HG02938 (cell line): ENCODE data around the gene ZDHHC17.
"Not testable (repeated sequence)": the region's sequence is repeated elsewhere in the genome, so short reads cannot be mapped to it uniquely, and the experiment has no call there.

ENCODE experiments used
- ATAC-seq: cut with Tn5 transposase; IDR thresholded peaks from one replicate; pipeline ENCODE4 v1.9.1; 2021; ENCODE audit warnings: mild to moderate bottlenecking, moderate library complexity; ENCODE audit not compliant: unreplicated experiment

Gene ZDHHC17

GRCh38 chr12:76763746-76764675, at the start of gene ZDHHC17:
ZDHHC17 (plus strand) TSS chr12:76764115; CDS start chr12:76764237, 122 bp downstream.
- ATAC-seq, result peak; percentile 86

DNA sequence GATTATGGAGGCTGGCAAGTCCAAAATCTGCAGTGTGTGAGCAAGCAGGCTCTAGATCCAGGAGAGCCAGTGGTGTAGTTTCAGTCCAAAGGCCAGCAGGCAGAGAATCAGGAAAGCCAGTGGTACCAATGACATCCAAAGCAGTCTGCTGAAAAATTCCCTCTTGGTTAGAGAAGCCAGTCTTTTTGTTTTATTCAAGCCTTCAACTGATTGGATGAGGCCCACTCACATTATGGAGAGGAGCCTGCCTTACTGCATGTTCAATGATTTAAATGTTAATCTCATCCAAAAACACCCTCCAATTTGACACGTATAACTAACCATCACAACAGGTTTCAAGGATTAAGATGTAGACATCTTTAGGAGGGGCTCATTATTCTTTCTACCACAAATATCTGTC, 49.5 kb upstream of the ZDHHC17 start:
- no peak for ATAC-seq

GRCh38 chr12:76714861-76715260, 49.1 kb upstream of the ZDHHC17 start:
- ATAC-seq, result no peak

DNA sequence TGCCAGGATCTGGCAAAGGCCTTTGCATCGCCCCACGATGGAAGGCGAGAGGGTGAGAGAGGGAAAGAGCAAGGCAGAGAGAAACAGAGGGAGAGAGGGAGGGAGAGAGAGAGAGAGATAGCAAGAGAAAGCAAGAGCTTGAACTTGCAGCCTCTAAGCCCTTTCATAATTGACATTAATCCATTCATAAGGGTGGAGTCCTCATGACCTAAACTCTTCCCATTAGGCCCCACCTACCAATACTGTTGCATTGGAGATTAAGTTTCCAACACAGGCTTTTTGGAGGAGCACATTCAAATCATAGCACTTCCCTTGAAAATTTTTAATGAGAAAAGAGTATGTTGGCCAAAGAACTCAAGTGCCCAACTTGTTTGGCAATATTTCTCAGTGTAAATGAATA, 48.6 kb upstream of the ZDHHC17 start:
- no peak for ATAC-seq

GRCh38 chr12:76717314-76717713, 46.6 kb upstream of the ZDHHC17 start:
- no peak for ATAC-seq

DNA sequence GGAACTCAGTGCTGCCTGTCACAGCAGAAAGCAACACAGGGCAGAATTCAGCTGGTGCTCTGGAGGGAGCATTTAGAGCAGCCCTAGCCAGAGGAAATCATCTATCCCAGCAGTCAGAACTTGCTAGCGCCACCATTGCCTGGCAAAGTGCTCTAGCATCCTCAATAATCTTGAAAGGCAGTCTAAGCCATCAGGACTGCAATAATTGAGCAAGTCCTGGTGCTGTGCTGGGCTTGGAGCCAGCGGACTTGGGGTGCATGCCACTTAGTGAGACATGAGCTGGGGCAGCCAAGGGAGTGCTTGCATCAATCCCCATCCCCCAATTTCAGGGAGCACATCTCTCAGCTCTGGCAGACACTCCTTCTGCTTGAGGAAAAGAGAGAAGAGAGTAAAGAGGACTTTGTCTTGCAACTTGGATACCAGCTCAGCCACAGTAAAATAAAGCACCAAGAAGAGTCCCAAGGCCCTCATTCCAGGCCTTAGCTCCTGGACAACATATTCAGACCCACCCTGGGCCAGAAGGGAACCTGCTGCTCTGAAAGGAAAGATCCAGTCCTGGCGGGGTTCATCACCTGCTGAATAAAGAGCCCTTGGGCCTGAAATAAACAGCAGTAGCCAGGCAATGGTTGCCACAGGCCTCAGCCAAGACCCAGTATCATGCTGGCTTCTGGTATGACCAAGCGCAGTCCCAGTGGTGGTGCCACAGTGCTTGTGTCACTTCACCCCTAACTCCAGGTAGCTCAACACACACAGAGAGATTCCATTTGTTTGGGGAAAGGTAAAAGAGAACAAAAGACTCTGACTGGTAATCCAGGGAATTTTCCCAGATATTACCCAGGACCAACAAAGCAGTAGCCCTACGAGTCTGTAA, 44.5 kb upstream of the ZDHHC17 start:
- ATAC-seq, result no peak

DNA sequence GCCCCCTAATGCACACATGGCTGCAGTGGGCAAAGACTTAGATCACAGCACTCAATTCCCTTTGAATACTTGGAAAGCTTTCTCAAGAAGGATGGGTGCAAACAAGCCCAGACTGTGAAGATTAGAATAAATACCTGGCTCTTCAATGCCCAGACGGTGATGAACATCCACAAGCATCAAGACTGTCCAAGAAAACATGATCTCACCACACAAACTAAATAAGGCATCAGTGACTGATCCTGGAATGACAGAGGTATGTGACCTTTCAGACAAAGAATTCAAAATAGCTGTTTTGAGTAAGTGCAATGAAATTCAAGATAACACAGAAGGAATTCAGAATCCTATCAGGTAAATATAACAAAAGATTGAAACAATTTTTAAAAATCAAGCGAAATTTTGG, 43.8 kb upstream of the ZDHHC17 start:
- no peak for ATAC-seq

DNA sequence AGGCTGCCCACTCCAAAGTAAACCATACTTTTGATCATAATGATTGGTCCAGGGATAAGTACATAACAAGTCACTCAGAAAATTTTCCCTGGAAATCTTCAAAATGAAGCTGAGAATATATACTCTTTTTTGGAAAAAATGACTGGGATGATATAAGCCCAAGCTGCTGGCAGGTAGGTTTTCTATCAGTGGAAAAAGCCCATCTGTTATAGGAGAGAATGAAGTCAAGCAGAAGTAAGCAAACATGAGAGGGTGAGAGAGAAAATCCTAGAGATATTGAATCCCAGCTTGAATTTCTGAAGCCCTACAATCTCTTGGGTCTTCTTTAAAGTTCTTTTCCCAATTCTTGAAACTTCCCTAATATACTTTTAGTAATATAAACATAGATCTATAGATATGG, 37.3 kb upstream of the ZDHHC17 start:
- ATAC-seq, result no peak

GRCh38 chr12:76732188-76732587, 31.7 kb upstream of the ZDHHC17 start:
- not testable (repeated sequence) for ATAC-seq

- not testable (repeated sequence) for ATAC-seq
These were observed 26.2 kb upstream of the ZDHHC17 start for GRCh38 chr12:76737689-76738088.

GRCh38 chr12:76738824-76739579, 24.9 kb upstream of the ZDHHC17 start:
- ATAC-seq, result no peak

- ATAC-seq, result no peak
These were observed 24.0 kb upstream of the ZDHHC17 start for GRCh38 chr12:76739896-76740295.

DNA sequence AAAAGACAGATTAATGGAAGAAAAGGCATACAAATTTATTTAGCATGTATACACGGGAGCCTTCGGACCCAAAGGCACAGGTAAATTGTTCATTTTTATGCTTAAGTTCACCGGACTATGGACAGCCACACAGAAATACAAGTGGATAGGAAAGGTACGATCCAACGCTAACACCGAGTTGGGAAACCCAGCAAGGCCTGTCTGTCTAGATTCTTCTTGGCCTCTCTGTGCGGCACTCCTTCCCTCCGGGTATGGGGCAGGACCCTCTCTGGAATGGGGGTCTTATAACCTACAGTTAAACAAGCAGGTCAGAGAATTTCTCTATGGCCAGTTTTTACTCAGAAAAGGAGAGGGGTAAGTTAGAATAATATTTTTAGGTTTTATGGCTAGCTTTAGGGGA, 23.4 kb upstream of the ZDHHC17 start:
- ATAC-seq, result no peak

- no peak for ATAC-seq
These were observed 18.6 kb upstream of the ZDHHC17 start for GRCh38 chr12:76745343-76745742.

DNA sequence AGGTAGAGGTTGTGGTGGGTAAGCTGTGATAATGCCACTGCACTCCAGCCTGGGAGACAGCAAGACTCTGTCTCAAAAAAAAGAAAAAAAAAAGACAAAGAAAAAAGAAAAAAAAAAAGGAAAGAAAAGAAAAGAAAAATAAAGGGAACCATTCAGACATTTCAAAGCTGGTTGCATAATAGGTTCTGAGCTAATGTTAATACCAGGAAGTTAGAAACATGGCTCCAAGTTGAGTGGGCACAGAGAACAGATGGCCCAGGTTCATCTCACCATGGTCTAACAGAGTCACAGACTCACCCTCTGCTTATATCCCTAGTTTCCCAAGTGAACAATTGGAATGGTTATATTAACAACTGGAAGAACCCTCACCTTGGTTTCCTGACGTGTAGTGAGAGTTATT, 17.4 kb upstream of the ZDHHC17 start:
- ATAC-seq, result no peak

DNA sequence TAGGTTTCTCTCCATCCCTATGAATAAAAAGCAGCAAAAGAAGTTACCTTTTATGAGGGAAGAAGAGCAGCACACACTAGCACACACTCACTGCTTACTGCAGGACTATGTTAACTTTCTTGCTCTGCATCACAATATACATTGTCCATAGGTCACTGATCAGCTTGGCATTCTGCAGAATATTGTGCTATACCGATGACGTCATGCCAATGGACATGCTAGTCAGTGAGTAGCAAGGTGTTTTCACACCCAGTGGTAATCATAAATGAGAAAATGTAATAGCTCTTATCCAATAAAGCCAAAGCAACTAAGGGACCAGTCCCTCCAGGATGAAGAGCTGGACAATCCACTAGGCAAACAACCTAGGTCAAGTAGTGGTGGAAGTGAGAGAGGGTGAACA, 16.7 kb upstream of the ZDHHC17 start:
- no peak for ATAC-seq

- no peak for ATAC-seq
These were observed 8.0 kb upstream of the ZDHHC17 start for GRCh38 chr12:76755829-76756379.

DNA sequence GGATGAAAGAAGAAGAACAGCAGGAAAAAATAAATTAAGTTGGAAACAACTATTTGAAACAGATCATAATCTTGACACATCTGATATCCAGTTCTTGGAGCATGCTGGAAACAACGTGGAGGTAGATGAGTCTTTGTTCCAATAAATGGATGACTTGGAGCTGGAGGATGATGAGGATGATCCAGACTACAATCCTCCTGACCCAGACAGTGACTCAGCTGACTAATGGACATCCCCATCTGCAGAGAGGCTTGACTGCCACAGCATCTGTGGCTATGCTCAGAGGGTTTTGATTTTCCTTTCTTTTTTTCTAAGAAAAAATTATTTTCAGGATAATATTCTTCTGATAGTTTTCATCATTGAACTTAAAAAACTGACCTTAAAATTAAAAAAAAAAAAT, 6.2 kb upstream of the ZDHHC17 start:
- ATAC-seq, result no peak

DNA sequence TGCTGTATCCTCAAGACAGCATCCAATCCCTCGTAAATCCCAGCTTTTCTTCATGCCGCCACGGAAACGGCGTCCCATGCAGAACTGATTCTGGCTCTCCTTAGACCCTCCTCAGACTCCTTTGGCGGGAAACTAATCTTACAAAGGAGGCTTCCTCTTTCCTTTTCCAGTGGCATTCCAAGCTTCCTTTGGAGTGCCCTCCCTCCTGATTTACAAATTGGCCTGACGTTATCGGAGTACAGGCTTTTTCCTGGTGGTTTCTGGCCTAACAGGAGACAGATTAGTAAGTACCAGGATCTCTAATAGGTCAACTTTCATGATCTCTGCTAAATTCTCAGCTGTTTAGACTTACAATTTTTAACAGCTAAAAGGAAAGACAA, 1.3 kb upstream of the ZDHHC17 start:
- ATAC-seq, result no peak

DNA sequence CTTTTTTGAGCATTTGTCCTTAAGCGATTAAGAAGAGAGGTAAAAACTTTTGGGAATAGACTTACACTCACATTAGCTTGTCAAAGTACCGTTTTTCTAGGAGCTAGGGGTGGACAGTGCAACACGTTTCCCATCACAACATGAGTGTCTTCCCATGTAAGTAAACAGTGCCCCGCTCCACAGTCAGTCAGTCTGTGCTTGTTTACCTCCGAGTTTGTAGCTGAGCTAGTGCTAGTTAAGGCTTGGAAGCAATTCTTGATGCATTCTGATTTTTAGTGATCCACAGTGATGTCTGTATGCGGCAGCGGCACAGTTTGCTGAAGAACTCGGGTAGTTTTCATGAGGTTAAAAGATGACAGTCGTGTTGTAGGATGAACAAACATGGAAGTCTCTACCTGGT, 941 bp downstream of the ZDHHC17 start:
- ATAC-seq, result no peak

- no peak for ATAC-seq
These were observed 1.7 kb downstream of the ZDHHC17 start for GRCh38 chr12:76765598-76765997.
